ENCODE measurements around the gene SKI.

The SKI gene

GRCh38 chr1:2358072-2358471 is 130.0 kb downstream of the SKI start:
- no peak for DNase-seq

GRCh38 chr1:2358651-2359640 is 130.8 kb downstream of the SKI start:
- DNase-seq = no peak

Data from NCI-H524 (cell line).